Stimulated activated CD4-positive, alpha-beta T cell treated with anti-CD3 and anti-CD28 coated beads, Interleukin-2, amount 100 ng/mL, for 24 hours (primary cell): ENCODE measurements around the gene LRRC46.

ENCODE experiments used
- DNase-seq, 2 donors: peaks; one replicate each; pipeline ENCODE4 v3.0.0-alpha.2; 2020

Gene LRRC46

DNA sequence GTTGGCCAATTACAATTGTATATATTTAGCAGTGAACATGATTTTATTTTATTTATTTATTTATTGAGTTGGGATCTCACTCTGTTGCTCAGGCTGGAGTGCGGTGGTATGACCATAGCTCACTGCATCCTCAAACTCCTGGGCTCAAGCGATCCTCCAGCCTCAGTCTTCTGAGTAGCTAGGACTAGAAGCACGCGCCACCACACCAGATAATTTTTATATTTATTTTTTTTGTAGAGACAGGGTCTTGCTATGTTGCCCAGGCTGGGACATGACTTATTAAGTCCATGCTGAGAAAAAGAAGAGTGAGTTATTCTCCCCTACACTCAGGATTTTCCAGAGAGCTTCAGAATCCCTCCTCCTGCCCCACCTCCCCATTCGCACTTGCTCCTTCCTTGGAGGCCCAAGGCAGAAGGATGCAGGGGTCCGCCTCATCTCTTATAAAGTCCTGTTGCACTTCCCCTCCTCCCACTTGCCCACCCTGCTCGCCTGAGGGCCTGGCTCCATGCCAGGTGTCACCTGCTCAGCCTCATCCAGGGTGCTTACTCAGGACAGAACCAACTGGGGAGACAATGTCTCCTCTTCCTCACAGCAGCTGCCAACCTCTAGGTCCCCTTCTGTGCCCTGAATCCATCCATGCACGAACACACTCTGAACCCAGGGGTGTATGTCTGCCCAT, 48.4 kb downstream of the LRRC46 start:
- no peak for DNase-seq

DNA sequence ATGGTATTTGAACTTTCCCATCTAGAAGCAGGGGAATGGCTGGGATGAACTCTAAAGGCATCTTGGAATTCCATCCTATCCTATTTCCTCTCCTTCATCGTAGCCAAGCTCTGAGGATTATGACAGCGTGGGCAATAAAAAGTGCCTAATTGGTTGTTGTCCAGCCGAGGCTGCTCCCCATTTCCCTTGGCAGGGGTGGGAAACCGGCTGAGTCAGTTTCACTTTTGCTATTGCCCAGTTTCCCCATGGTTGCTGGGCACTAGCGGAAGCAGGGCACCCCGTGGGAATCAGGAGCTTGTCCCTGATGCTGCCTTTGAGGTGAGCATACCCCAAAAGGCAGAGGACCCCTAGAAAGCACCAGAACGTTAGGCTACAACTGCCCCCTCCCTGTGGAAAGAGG, 50.8 kb downstream of the LRRC46 start:
- DNase-seq: no peak

DNA sequence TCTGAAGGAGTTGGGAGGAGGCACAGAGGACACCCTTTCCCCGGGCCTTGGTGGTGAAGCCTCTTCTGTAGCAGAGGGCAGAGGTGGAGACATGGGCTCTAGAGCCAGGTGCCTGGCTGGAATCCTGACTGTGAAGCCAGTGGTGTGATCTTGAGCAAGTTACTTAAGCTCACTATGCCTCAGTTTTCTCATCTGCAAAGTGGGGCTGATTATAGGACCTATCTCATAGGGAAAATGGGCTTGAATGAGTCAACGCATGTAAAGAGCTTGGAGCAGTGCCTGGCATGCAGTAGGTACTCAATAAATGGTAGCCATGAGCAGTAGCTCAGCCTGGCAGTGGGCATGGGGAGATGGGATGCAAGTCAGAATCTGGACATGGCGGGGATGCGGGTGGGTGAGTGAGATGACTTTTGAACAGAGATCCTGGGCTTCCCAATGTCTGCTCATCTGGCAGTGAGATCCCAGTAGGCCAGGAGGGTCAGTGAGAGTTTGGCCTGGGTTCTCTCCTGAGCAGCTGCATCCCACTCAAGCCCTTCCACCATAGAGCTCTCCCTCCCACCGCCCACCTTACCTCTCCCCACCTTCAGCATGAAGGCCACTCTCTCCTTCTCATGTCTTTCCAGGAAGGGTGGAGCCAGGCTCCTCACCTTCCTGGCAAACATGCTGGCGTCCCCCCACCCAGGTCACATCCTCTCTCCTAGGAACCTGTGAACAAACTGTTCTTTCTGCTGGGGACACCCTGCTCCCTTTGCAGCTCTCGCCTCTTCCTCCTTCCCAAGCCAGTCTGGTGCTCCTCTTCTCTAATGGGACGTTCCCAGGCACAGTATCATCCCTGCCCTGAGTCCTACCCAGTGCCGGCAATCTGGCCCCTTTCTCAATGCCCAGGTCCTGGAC, 51.5 kb downstream of the LRRC46 start:
- no peak for DNase-seq

GRCh38 chr17:47883589-47884426, 52.3 kb downstream of the LRRC46 start:
- DNase-seq: no peak

DNA sequence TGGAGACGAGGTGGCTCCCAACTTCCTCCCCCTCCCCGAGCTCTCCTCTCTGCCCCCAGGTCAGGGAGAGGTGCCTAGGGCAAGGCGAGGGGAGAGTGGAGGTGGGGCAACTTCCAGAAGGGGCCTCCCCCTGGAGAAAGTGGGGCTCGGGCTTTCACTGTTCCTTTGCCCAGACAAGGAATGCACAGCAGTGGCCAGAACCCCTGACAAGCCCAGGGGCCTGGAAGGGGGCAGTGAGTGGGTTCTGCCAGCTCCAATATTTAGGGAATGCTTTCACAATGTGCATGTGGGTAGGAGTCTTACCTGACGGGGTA, 52.9 kb downstream of the LRRC46 start:
- DNase-seq: no peak

GRCh38 chr17:47884905-47885730, 53.6 kb downstream of the LRRC46 start:
- no peak for DNase-seq
